Esophagus squamous epithelium (tissue), 4 donors: ENCODE data around the gene PTPN2.

ENCODE experiments used
- CTCF ChIP-seq, 6 experiments: fragments of 450-650 bp in 4 of 6; fragments of 200-600 bp in 2 of 6; sonication (generic) in 2 of 6; IDR thresholded peaks; one replicate each; pipeline ENCODE4 v1.5.1; 2016 to 2019; ENCODE audit warnings: antibody characterized with exemption in 6 of 6, mild to moderate bottlenecking in 4 of 6, moderate library complexity in 4 of 6
- POLR2A ChIP-seq, 4 donors: fragments of 450-650 bp; IDR thresholded peaks; one replicate each; pipeline ENCODE4 v1.6.1; 2017; ENCODE audit warnings: antibody characterized with exemption in 4 of 4, mild to moderate bottlenecking in 4 of 4, moderate library complexity in 3 of 4

GRCh38 chr18:12862874-12863482 lies 21.1 kb downstream of the PTPN2 start:
- TF ChIP-seq CTCF (IDR thresholded peaks at IDR 0.05) (no peak), POLR2A (IDR thresholded peaks at IDR 0.05) (no peak)
